SK-N-SH (cell line): ENCODE results near the gene CLEC4M. TPM values are rescaled to one million over a fixed set of nuclear protein-coding genes. Genes with fewer than 3 reads are reported as not detected.

Experiments used
- CTCF ChIA-PET: fragments of 300-600, 350-600 bp; formaldehyde crosslinking; extraction: SDS; loops from one replicate; lab custom pipeline; 2021; lab: Yijun Ruan, JAX
- POLR2A ChIA-PET: fragments of 350-600 bp; sonication (Branson Sonifier 250); formaldehyde crosslinking; extraction: SDS; loops from one replicate; lab custom pipeline; 2020; ENCODE audit warnings: antibody characterized with exemption, inconsistent platforms; lab: Yijun Ruan, JAX
- DNase-seq: peaks from one replicate; pipeline ENCODE4 v3.0.0; 2012
- H2AFZ ChIP-seq: fragments of 200-600 bp; sonication (generic); 2 replicates; pipeline ENCODE4 v1.8.1; 2016; ENCODE audit warnings: antibody characterized with exemption, mild to moderate bottlenecking, low read depth
- H3F3A ChIP-seq: fragments of 200-600 bp; sonication (generic); replicated peaks from 2 replicates; pipeline ENCODE3; 2016; ENCODE audit warnings: antibody characterized with exemption, mild to moderate bottlenecking; ENCODE audit not compliant: insufficient read depth
- H3K27ac ChIP-seq, 2 experiments: fragments of 200-500 bp in 1 of 2; fragments of 200-600 bp in 1 of 2; sonication (Bioruptor generic) in 1 of 2; sonication (generic), shearing (Covaris generic) in 1 of 2; 2 replicates each; pipeline versions ENCODE4 v1.5.1 to v1.6.1; 2014 to 2016; ENCODE audit warnings: low read depth in 2 of 2, inconsistent platforms in 1 of 2, low read length in 1 of 2, mild to moderate bottlenecking in 1 of 2, mixed read lengths in 1 of 2
- H3K27me3 ChIP-seq: fragments of 200-600 bp; sonication (generic), shearing (Covaris generic); 2 replicates; pipeline ENCODE4 v1.6.1; 2016; ENCODE audit warnings: mixed run types; ENCODE audit not compliant: insufficient read depth
- H3K36me3 ChIP-seq, 2 experiments: fragments of 200-500 bp in 1 of 2; fragments of 200-600 bp in 1 of 2; sonication (Bioruptor generic) in 1 of 2; sonication (generic) in 1 of 2; replicated peaks in 1 of 2; 2 replicates each; pipeline versions ENCODE3 to v1.5.1; 2014 to 2016; ENCODE audit warnings: low read length in 1 of 2, mild to moderate bottlenecking in 1 of 2; ENCODE audit not compliant: insufficient read depth in 2 of 2, control insufficient read depth in 1 of 2
- H3K4me1 ChIP-seq, 2 experiments: fragments of 200-500 bp in 1 of 2; fragments of 200-600 bp in 1 of 2; sonication (Bioruptor generic) in 1 of 2; sonication (generic), shearing (Covaris generic) in 1 of 2; 2 replicates each; pipeline versions ENCODE4 v1.5.1 to v1.6.1; 2014 to 2016; ENCODE audit warnings: low read depth in 1 of 2, low read length in 1 of 2, mixed run types in 1 of 2; ENCODE audit not compliant: insufficient read depth in 2 of 2, control insufficient read depth in 1 of 2
- H3K4me2 ChIP-seq: fragments of 200-600 bp; sonication (generic), shearing (Covaris generic); 2 replicates; pipeline ENCODE4 v1.6.1; 2017; ENCODE audit warnings: mixed run types
- H3K4me3 ChIP-seq, 2 experiments: fragments of 200-500 bp in 1 of 2; fragments of 200-600 bp in 1 of 2; sonication (Bioruptor generic) in 1 of 2; sonication (generic), shearing (Covaris generic) in 1 of 2; 2 replicates each; pipeline versions ENCODE4 v1.5.1 to v1.8.1; 2014 to 2016; ENCODE audit warnings: low read depth in 2 of 2, inconsistent platforms in 1 of 2, low read length in 1 of 2, mild to moderate bottlenecking in 1 of 2, mixed read lengths in 1 of 2, moderate library complexity in 1 of 2
- H3K79me2 ChIP-seq: fragments of 200-600 bp; sonication (generic); 2 replicates; pipeline ENCODE4 v1.8.1; 2017; ENCODE audit warnings: mild to moderate bottlenecking; ENCODE audit not compliant: insufficient read depth
- H3K9ac ChIP-seq: fragments of 200-600 bp; sonication (generic); 2 replicates; pipeline ENCODE4 v1.6.1; 2017; ENCODE audit warnings: mixed run types
- H3K9me2 ChIP-seq: fragments of 200-600 bp; sonication (generic); 2 replicates; pipeline ENCODE4 v1.6.1; 2017; ENCODE audit warnings: mixed run types
- H3K9me3 ChIP-seq: fragments of 200-600 bp; sonication (generic); 2 replicates; pipeline ENCODE4 v1.6.1; 2017; ENCODE audit warnings: mixed run types, mild to moderate bottlenecking, moderate library complexity
- H4K20me1 ChIP-seq: fragments of 200-600 bp; sonication (generic); 2 replicates; pipeline ENCODE4 v1.6.1; 2017; ENCODE audit warnings: mild to moderate bottlenecking, mixed run types; ENCODE audit not compliant: insufficient read depth
- CHD2 ChIP-seq: fragments of 150-350 bp; IDR thresholded peaks from 2 replicates; pipeline ENCODE4 v1.6.1; 2018; ENCODE audit warnings: low read length; ENCODE audit not compliant: partially characterized antibody
- FOXJ3 ChIP-seq: sonication (generic); formaldehyde crosslinking; IDR thresholded peaks from 2 replicates; pipeline ENCODE4 v1.5.1; 2020; ENCODE audit warnings: mild to moderate bottlenecking, missing genetic modification reagents
- FOXM1 ChIP-seq: IDR thresholded peaks from 2 replicates; pipeline ENCODE4 v1.4.0; 2012; ENCODE audit warnings: low read depth, mild to moderate bottlenecking
- IRF3 ChIP-seq: fragments of 150-350 bp; IDR thresholded peaks from 2 replicates; pipeline ENCODE4 v1.6.1; 2016; ENCODE audit warnings: mild to moderate bottlenecking, low read depth, low read length
- JUND ChIP-seq: IDR thresholded peaks from 2 replicates; pipeline ENCODE4 v1.4.0; 2012
- MAX ChIP-seq: IDR thresholded peaks from 2 replicates; pipeline ENCODE4 v1.4.0; 2012; ENCODE audit warnings: low read depth
- MEF2A ChIP-seq: IDR thresholded peaks from 2 replicates; pipeline ENCODE4 v1.4.0; 2012; ENCODE audit warnings: low read depth, borderline replicate concordance
- NFIC ChIP-seq: IDR thresholded peaks from 2 replicates; pipeline ENCODE4 v1.4.0; 2012; ENCODE audit warnings: borderline replicate concordance
- RCOR1 ChIP-seq: fragments of 150-350 bp; IDR thresholded peaks from 2 replicates; pipeline ENCODE4 v1.6.1; 2017; ENCODE audit warnings: antibody characterized with exemption, low read length
- RFX5 ChIP-seq: IDR thresholded peaks from 2 replicates; pipeline ENCODE4 v1.6.1; 2012; ENCODE audit warnings: mild to moderate bottlenecking, improper control_type of control experiment, low read length
- RXRA ChIP-seq: IDR thresholded peaks from 2 replicates; pipeline ENCODE4 v1.4.0; 2012; ENCODE audit warnings: low read depth, mild to moderate bottlenecking, borderline replicate concordance
- TAF1 ChIP-seq: IDR thresholded peaks from 2 replicates; pipeline ENCODE4 v1.6.1; 2012; ENCODE audit warnings: low read depth, mild to moderate bottlenecking, low read length, moderate library complexity, borderline replicate concordance
- TEAD4 ChIP-seq: IDR thresholded peaks from 2 replicates; pipeline ENCODE4 v1.4.0; 2012; ENCODE audit warnings: mild to moderate bottlenecking, borderline replicate concordance; ENCODE audit not compliant: insufficient read depth
- USF1 ChIP-seq: IDR thresholded peaks from 2 replicates; pipeline ENCODE4 v1.4.0; 2012; ENCODE audit warnings: low read depth, borderline replicate concordance
- YY1 ChIP-seq: IDR thresholded peaks from 2 replicates; pipeline ENCODE4 v1.4.0; 2012; ENCODE audit warnings: low read depth, mild to moderate bottlenecking
- ZBTB33 ChIP-seq: IDR thresholded peaks from 2 replicates; pipeline ENCODE4 v1.4.0; 2012; ENCODE audit warnings: low read depth, borderline replicate concordance
- WGBS: methylation state at CpG from one replicate; pipeline ENCODE4 v1.1.6; 2017; ENCODE audit warnings: low lambda C conversion rate; 5-methylcytosine and 5-hydroxymethylcytosine counted together
- polyA plus RNA-seq, 3 experiments: library from polyadenylated mRNA; depleted of rRNA; stranded (reverse); fragments of >200 nt; gene quantifications; 2 replicates each; pipeline ENCODE4 v1.2.3, GENCODE V29; 2012

CLEC4M gene
- polyA plus RNA-seq, 1 of the 3 experiments (the other 2 are of a cell fraction) = not detected

GRCh38 chr19:7806234-7806633 is 43.2 kb downstream of the CLEC4M start:
- Histone ChIP-seq H3K36me3 (no peaks in the 10 kb centered on the region), H4K20me1 (no peaks in the 10 kb centered on the region), H3K4me3 (no peak overlapping the region), H2AFZ (no peak overlapping the region), H3K27me3 (peaks cover 52% of the 10 kb centered on the region), H3K9me3 (no peaks in the 10 kb centered on the region), H3K4me1 (no peaks in the 10 kb centered on the region), H3K27ac (no peak overlapping the region), H3K9ac (no peak overlapping the region), H3K4me2 (no peak overlapping the region), H3F3A (no peaks in the 10 kb centered on the region), H3K79me2 (no peaks in the 10 kb centered on the region)
- DNase-seq = no peak
- whole genome bisulfite sequencing = 13% methylated on average over 3 of the region's 3 CpGs
- ChIA-PET CTCF (interaction anchor here (0.7 to 1.9 kb wide), 2 partner anchors 125 to 238 kb away, joined by 3 to 7 read pairs; partner anchors contain the start of gene TRAPPC5), POLR2A (no interaction called here)
- TF ChIP-seq TEAD4 = no peak
- no peak for TF ChIP-seq FOXJ3 (CRISPR knock-in tag)
- TF ChIP-seq FOXM1 = no peak
- no peak for TF ChIP-seq YY1
- no peak for TF ChIP-seq MAX
- TF ChIP-seq RFX5 = no peak
- no peak for TF ChIP-seq USF1
- TF ChIP-seq IRF3 = no peak
- TF ChIP-seq RCOR1 = no peak
- no peak for TF ChIP-seq RXRA
- no peak for TF ChIP-seq ZBTB33
- no peak for TF ChIP-seq CHD2
- no peak for TF ChIP-seq MEF2A
- no peak for TF ChIP-seq NFIC
- TF ChIP-seq TAF1 = no peak
- TF ChIP-seq JUND = no peak
- TF ChIP-seq, all 33 proteins: peak for 0
- no peaks in the 10 kb centered on the region for H3K9me2 ChIP-seq
